ENCODE measurements around the gene ERF. TPM values are rescaled to one million over a fixed set of nuclear protein-coding genes. Genes with fewer than 3 reads are reported as not detected.

Gene ERF
- total and polyA plus RNA-seq, 10 of the 15 experiments (the other 5 are each of a cell fraction or from before 2014, with no cell fraction given): 0.02 to 51.8 (median 14.4) TPM

- Histone ChIP-seq H3K4me1 (ENCODE audit: control insufficient read depth, insufficient read depth, low read length) (no peaks in the 10 kb centered on the region), H3K79me2 (ENCODE audit: control insufficient read depth, insufficient read depth, low read length) (peaks cover 13% of the 10 kb centered on the region), H3K4me2 (ENCODE audit: control insufficient read depth, insufficient read depth) (no peak overlapping the region), H3K27ac (ENCODE audit: control insufficient read depth, insufficient read depth) (no peak overlapping the region), H4K20me1 (ENCODE audit: control insufficient read depth, insufficient read depth) (no peaks in the 10 kb centered on the region), H2AFZ (ENCODE audit: control insufficient read depth, low read depth, low read length) (no peak overlapping the region), H3K27me3 (replicated peaks in 1 of 2; ENCODE audit: control insufficient read depth in 2 of 2, insufficient read depth in 2 of 2, low read length in 1 of 2) (no peaks in the 10 kb centered on the region), H3K9me3 (replicated peaks; ENCODE audit: control insufficient read depth, insufficient read depth, low read length) (no peaks in the 10 kb centered on the region), H3K4me3 (no peak overlapping the region), H3K36me3 (ENCODE audit: control insufficient read depth in 2 of 2, insufficient read depth in 2 of 2, low read length in 1 of 2) (peaks cover 30% of the 10 kb centered on the region in 2 experiments; a peak in 3 of 4 replicates), H3K9ac (ENCODE audit: control insufficient read depth, insufficient read depth, low read length) (no peak overlapping the region)
- ChIA-PET SMC1A (ENCODE audit: uncharacterized antibody, unreplicated experiment) (no interaction called here), RAD21 (ENCODE audit: unreplicated experiment) (no interaction called here), CTCF (interaction anchor here (0.7 to 0.9 kb wide), 2 partner anchors 44 to 102 kb away, joined by 3 to 4 read pairs; partner anchors contain the start of gene POU2F2), POLR2A (interaction anchor here (1.3 kb wide), 1 partner anchor 19 kb away, joined by 3 read pairs; no protein-coding TSS in a partner anchor)
- WGBS (ENCODE audit: insufficient coverage, insufficient replicate concordance, low lambda C conversion rate, missing lambda C conversion rate): 88% methylated on average over 5 of the region's 5 CpGs
- in situ Hi-C loops (cut with MboI) (no loop called here), intact Hi-C loops (cut with micrococcal nuclease; ENCODE audit: unreplicated experiment) (no loop called here)
- FAIRE-seq: no peak
- TF ChIP-seq HDAC6 (IDR thresholded peaks at IDR 0.05; ENCODE audit: unreplicated experiment): no peak
- TF ChIP-seq SKIL (IDR thresholded peaks at IDR 0.05; ENCODE audit: low read depth, poor library complexity, severe bottlenecking): no peak
- no peak for TF ChIP-seq POU2F2 (IDR thresholded peaks at IDR 0.05; ENCODE audit: borderline replicate concordance, low read depth, low read length)
- TF ChIP-seq TCF3 (IDR thresholded peaks at IDR 0.05; ENCODE audit: borderline replicate concordance, insufficient read depth, low read depth, low read length): no peak
- TF ChIP-seq RB1 (IDR thresholded peaks at IDR 0.05; ENCODE audit: borderline replicate concordance): no peak
- TF ChIP-seq SUPT20H (IDR thresholded peaks at IDR 0.05; ENCODE audit: borderline replicate concordance, control insufficient read depth, low read depth, low read length): no peak
- no peak for TF ChIP-seq KAT2A (conservative IDR thresholded peaks at IDR 0.05; ENCODE audit: control insufficient read depth, low read depth, low read length)
- TF ChIP-seq HDAC2 (IDR thresholded peaks at IDR 0.05): no peak
- no peak for DNase-seq (ENCODE audit: low read depth, low spot score)
- no peak for ATAC-seq
- no TSS peak for BruUV-seq (replicated peaks)
These were observed 19.7 kb downstream of the ERF start for GRCh38 chr19:42235181-42235580.
